H9 (cell line): ENCODE measurements around the gene HPRT1. TPM values are rescaled to one million over a fixed set of nuclear protein-coding genes. Genes with fewer than 3 reads are reported as not detected.

Experiments used
- DNase-seq: peaks from one replicate; pipeline ENCODE4 v3.0.0-alpha.2; 2017
- H2AFZ ChIP-seq: one replicate; pipeline ENCODE4 v1.6.1; 2013; ENCODE audit warnings: mild to moderate bottlenecking, low read length, control low read depth, moderate library complexity
- H2AK5ac ChIP-seq: 2 replicates; pipeline ENCODE4 v1.6.1; 2013; ENCODE audit warnings: low read length, control low read depth, mixed read lengths; ENCODE audit not compliant: insufficient read length
- H2BK120ac ChIP-seq: one replicate; pipeline ENCODE4 v1.6.1; 2013; ENCODE audit warnings: low read depth, mild to moderate bottlenecking, low read length, control low read depth, inconsistent platforms; ENCODE audit not compliant: poor library complexity, severe bottlenecking
- H2BK12ac ChIP-seq: 2 replicates; pipeline ENCODE4 v1.6.1; 2013; ENCODE audit warnings: low read length, control low read depth, mixed read lengths, low read depth; ENCODE audit not compliant: insufficient read length
- H2BK15ac ChIP-seq: 2 replicates; pipeline ENCODE4 v1.6.1; 2013; ENCODE audit warnings: low read depth, low read length, control low read depth
- H2BK20ac ChIP-seq: one replicate; pipeline ENCODE4 v1.6.1; 2013; ENCODE audit warnings: low read depth, mild to moderate bottlenecking, low read length, control low read depth, inconsistent platforms; ENCODE audit not compliant: poor library complexity, severe bottlenecking
- H2BK5ac ChIP-seq: 2 replicates; pipeline ENCODE4 v1.6.1; 2013; ENCODE audit warnings: low read length, control low read depth, mixed read lengths; ENCODE audit not compliant: insufficient read length
- H3K14ac ChIP-seq: 2 replicates; pipeline ENCODE4 v1.6.1; 2013; ENCODE audit warnings: low read length, control low read depth; ENCODE audit not compliant: insufficient read depth
- H3K18ac ChIP-seq: 2 replicates; pipeline ENCODE4 v1.6.1; 2013; ENCODE audit warnings: low read depth, mild to moderate bottlenecking, mixed read lengths, low read length, control low read depth; ENCODE audit not compliant: insufficient read length
- H3K23ac ChIP-seq: 2 replicates; pipeline ENCODE4 v1.6.1; 2013; ENCODE audit warnings: low read length, control low read depth, mixed read lengths, low read depth; ENCODE audit not compliant: insufficient read length
- H3K23me2 ChIP-seq: 2 replicates; pipeline ENCODE4 v1.6.1; 2013; ENCODE audit warnings: low read depth, mild to moderate bottlenecking, mixed read lengths, low read length, control low read depth; ENCODE audit not compliant: insufficient read length, poor library complexity, severe bottlenecking
- H3K27ac ChIP-seq: 2 replicates; pipeline ENCODE4 v1.5.1; 2013; ENCODE audit warnings: low read length, control low read depth, mixed read lengths, low read depth; ENCODE audit not compliant: insufficient read length
- H3K27me3 ChIP-seq: 2 replicates; pipeline ENCODE4 v1.6.1; 2013; ENCODE audit warnings: low read length, control low read depth, inconsistent platforms; ENCODE audit not compliant: insufficient read depth
- H3K4ac ChIP-seq: 2 replicates; pipeline ENCODE4 v1.6.1; 2013; ENCODE audit warnings: low read depth, mild to moderate bottlenecking, control low read depth, inconsistent platforms, low read length, moderate library complexity
- H3K4me1 ChIP-seq: 2 replicates; pipeline ENCODE4 v1.6.1; 2013; ENCODE audit warnings: low read length, control low read depth, inconsistent platforms; ENCODE audit not compliant: insufficient read depth
- H3K4me2 ChIP-seq: 2 replicates; pipeline ENCODE4 v1.6.1; 2013; ENCODE audit warnings: low read length, control low read depth, mixed read lengths; ENCODE audit not compliant: insufficient read length, insufficient read depth
- H3K56ac ChIP-seq: 2 replicates; pipeline ENCODE4 v1.6.1; 2013; ENCODE audit warnings: low read depth, mild to moderate bottlenecking, mixed read lengths, low read length, control low read depth; ENCODE audit not compliant: insufficient read length
- H3K79me1 ChIP-seq: 2 replicates; pipeline ENCODE4 v1.6.1; 2013; ENCODE audit warnings: low read depth, mild to moderate bottlenecking, moderate library complexity, low read length, control low read depth, inconsistent platforms; ENCODE audit not compliant: insufficient read depth, poor library complexity, severe bottlenecking
- H3K79me2 ChIP-seq: 2 replicates; pipeline ENCODE4 v1.6.1; 2013; ENCODE audit warnings: low read length, control low read depth, inconsistent platforms; ENCODE audit not compliant: insufficient read depth
- H3K9ac ChIP-seq: 2 replicates; pipeline ENCODE4 v1.6.1; 2013; ENCODE audit warnings: low read length, control low read depth, mixed read lengths; ENCODE audit not compliant: insufficient read length; ENCODE audit errors: extremely low read depth
- H3K9me3 ChIP-seq: one replicate; pipeline ENCODE4 v1.6.1; 2013; ENCODE audit warnings: low read depth, low read length, inconsistent platforms; ENCODE audit not compliant: control insufficient read depth
- H3T11ph ChIP-seq: one replicate; pipeline ENCODE4 v1.6.1; 2013; ENCODE audit warnings: mild to moderate bottlenecking, low read length, control low read depth, inconsistent platforms
- H4K20me1 ChIP-seq: one replicate; pipeline ENCODE4 v1.6.1; 2013; ENCODE audit not compliant: control insufficient read depth, insufficient read length, insufficient read depth
- H4K5ac ChIP-seq: 2 replicates; pipeline ENCODE4 v1.6.1; 2013; ENCODE audit warnings: low read depth, mild to moderate bottlenecking, mixed read lengths, low read length, control low read depth; ENCODE audit not compliant: insufficient read length
- H4K8ac ChIP-seq: replicated peaks from 2 replicates; pipeline ENCODE4 v1.6.1; 2013; ENCODE audit warnings: low read length, control low read depth, mixed read lengths, low read depth; ENCODE audit not compliant: insufficient read length
- H4K91ac ChIP-seq: 2 replicates; pipeline ENCODE4 v1.6.1; 2013; ENCODE audit warnings: low read depth, mild to moderate bottlenecking, moderate library complexity, mixed read lengths, low read length, control low read depth; ENCODE audit not compliant: insufficient read length
- H3K27ac Mint-ChIP-seq, 3 experiments: 2 replicates in 2 of 3; 3 replicates in 1 of 3; pipeline ENCODE4 v1.8.0; 2020 to 2021; ENCODE audit warnings: mixed read lengths in 3 of 3, mild to moderate bottlenecking in 1 of 3, moderate library complexity in 1 of 3
- H3K27me3 Mint-ChIP-seq: 2 replicates; pipeline ENCODE4 v1.8.0; 2021; ENCODE audit warnings: low read depth, mild to moderate bottlenecking, moderate library complexity, mixed read lengths
- H3K36me3 Mint-ChIP-seq, 3 experiments: 2 replicates in 2 of 3; 3 replicates in 1 of 3; pipeline ENCODE4 v1.8.0; 2020 to 2021; ENCODE audit warnings: low read depth in 3 of 3, mixed read lengths in 3 of 3; ENCODE audit not compliant: insufficient read depth in 1 of 3
- H3K4me1 Mint-ChIP-seq, 2 experiments: 2 replicates each; pipeline ENCODE4 v1.8.0; 2020; ENCODE audit warnings: mixed read lengths in 2 of 2
- H3K4me3 Mint-ChIP-seq, 2 experiments: 2 replicates in 1 of 2; 3 replicates in 1 of 2; pipeline ENCODE4 v1.8.0; 2020 to 2021; ENCODE audit warnings: mild to moderate bottlenecking in 2 of 2, mixed read lengths in 2 of 2, moderate library complexity in 1 of 2
- H3K9me3 Mint-ChIP-seq, 2 experiments: 2 replicates in 1 of 2; 3 replicates in 1 of 2; pipeline ENCODE4 v1.8.0; 2020; ENCODE audit warnings: mild to moderate bottlenecking in 2 of 2, mixed read lengths in 2 of 2, moderate library complexity in 1 of 2
- WGBS: extraction: QIAGEN DNeasy Blood & Tissue Kit; methylation state at CpG from one replicate; pipeline ENCODE4 v1.1.7; 2013; ENCODE audit warnings: missing lambda C conversion rate, low lambda C conversion rate, mixed read lengths; ENCODE audit not compliant: insufficient read length; ENCODE audit errors: extremely low coverage; 5-methylcytosine and 5-hydroxymethylcytosine counted together
- total RNA-seq: library from RNA; stranded (reverse); gene quantifications from 2 replicates; pipeline ENCODE4 v1.2.1, GENCODE V29; 2021
- TF ChIP-seq, protein P1 (sequence below): fragments of 200-600 bp; sonication (generic); conservative IDR thresholded peaks from 3 replicates; pipeline ENCODE4 v1.8.0; 2021; ENCODE audit warnings: antibody characterized with exemption, mild to moderate bottlenecking

The HPRT1 gene
- total RNA-seq, 1 experiment from 2014 or later = 39.2 TPM

DNA sequence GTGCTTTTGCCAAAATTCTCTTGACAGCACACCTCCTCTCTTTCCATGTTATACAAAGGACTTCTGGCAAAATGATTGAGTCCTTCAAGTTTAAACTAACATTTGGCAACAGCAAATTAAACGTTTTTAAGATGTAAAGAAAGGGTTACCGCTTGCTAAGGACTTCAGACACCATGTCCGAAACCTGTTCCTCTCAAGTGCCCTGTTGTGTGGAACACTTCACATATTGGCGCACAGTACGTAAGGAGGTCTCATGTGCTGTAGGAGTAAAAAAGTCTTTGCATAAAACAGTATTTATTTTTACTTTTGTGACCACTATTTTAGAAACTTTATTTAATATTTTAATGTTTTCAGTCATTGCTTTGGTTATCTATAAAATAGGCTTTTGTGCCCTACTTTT lies 33.7 kb upstream of the HPRT1 start:
- H3K79me2 ChIP-seq = no peaks in the 10 kb centered on the region
- no peak overlapping the region for H3K18ac ChIP-seq
- Mint-ChIP-seq H3K27ac (no peak overlapping the region), H3K27me3 (no peaks in the 10 kb centered on the region; the same call in 1 of the 2 replicates), H3K36me3 (peaks cover 11 to 36% (median 28%) of the 10 kb centered on the region in 3 experiments; a peak in 6 of 7 replicates), H3K9me3 (peaks cover 0 to 46% of the 10 kb centered on the region in 2 experiments; a peak in 2 of 5 replicates), H3K4me3 (no peak overlapping the region), H3K4me1 (no peaks in the 10 kb centered on the region)
- H2BK5ac ChIP-seq = no peak overlapping the region
- no peaks in the 10 kb centered on the region for H3K27me3 ChIP-seq
- H2BK15ac ChIP-seq = no peak overlapping the region
- H3K4me2 ChIP-seq = no peak overlapping the region
- TF ChIP-seq, protein P1, sequence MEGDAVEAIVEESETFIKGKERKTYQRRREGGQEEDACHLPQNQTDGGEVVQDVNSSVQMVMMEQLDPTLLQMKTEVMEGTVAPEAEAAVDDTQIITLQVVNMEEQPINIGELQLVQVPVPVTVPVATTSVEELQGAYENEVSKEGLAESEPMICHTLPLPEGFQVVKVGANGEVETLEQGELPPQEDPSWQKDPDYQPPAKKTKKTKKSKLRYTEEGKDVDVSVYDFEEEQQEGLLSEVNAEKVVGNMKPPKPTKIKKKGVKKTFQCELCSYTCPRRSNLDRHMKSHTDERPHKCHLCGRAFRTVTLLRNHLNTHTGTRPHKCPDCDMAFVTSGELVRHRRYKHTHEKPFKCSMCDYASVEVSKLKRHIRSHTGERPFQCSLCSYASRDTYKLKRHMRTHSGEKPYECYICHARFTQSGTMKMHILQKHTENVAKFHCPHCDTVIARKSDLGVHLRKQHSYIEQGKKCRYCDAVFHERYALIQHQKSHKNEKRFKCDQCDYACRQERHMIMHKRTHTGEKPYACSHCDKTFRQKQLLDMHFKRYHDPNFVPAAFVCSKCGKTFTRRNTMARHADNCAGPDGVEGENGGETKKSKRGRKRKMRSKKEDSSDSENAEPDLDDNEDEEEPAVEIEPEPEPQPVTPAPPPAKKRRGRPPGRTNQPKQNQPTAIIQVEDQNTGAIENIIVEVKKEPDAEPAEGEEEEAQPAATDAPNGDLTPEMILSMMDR = no peak
- H3K23me2 ChIP-seq = no peaks in the 10 kb centered on the region
- no peak overlapping the region for H3K4ac ChIP-seq
- H2BK12ac ChIP-seq = no peak overlapping the region
- H2BK120ac ChIP-seq = no peak overlapping the region
- no peak overlapping the region for H2AFZ ChIP-seq
- H3K23ac ChIP-seq = no peak overlapping the region
- H3K27ac ChIP-seq = no peak overlapping the region
- no peaks in the 10 kb centered on the region for H3K9me3 ChIP-seq
- WGBS = no CpG with 5 or more reads among the region's 5 CpGs
- no peak overlapping the region for H3K56ac ChIP-seq
- no peaks in the 10 kb centered on the region for H3K79me1 ChIP-seq
- H3K4me1 ChIP-seq = no peaks in the 10 kb centered on the region
- H2BK20ac ChIP-seq = no peak overlapping the region
- no peaks in the 10 kb centered on the region for H4K20me1 ChIP-seq
- H2AK5ac ChIP-seq = no peak overlapping the region
- DNase-seq = no peak
- H3K14ac ChIP-seq = no peak overlapping the region
- H4K5ac ChIP-seq = no peak overlapping the region
- H3T11ph ChIP-seq = no peak overlapping the region
- H3K9ac ChIP-seq = no peak overlapping the region
- H4K8ac ChIP-seq = no peak overlapping the region
- H4K91ac ChIP-seq = no peak overlapping the region
